ENCODE data around the gene TMEM198. TPM values are rescaled to one million over a fixed set of nuclear protein-coding genes. Genes with fewer than 3 reads are reported as not detected.
A peak's percentile ranks its signal among the peaks of the same experiment; 100 is the strongest.

The TMEM198 gene
- total and polyA plus RNA-seq, 2 experiments from 2014 or later: 5.6 to 13.7 TPM

- H3F3A ChIP-seq (replicated peaks; ENCODE audit: low read depth): peaks cover 8% of the 10 kb centered on the region
Observed at GRCh38 chr2:219517954-219518778, 25.7 kb upstream of the TMEM198 start.

More at GRCh38 chr2:219517954-219518778, 25.7 kb upstream of the TMEM198 start:
- no peak overlapping the region for H3K27ac ChIP-seq (ENCODE audit: low read depth)
- H3K4me1 ChIP-seq (ENCODE audit: insufficient read depth): peaks cover 31% of the 10 kb centered on the region
- no peak overlapping the region for H3K27ac Mint-ChIP-seq
- H3K4me3 Mint-ChIP-seq: no peak overlapping the region; the same call in 2 of the 3 replicates
- H4K20me1 ChIP-seq (replicated peaks; ENCODE audit: insufficient read depth): no peaks in the 10 kb centered on the region
- H3K79me2 ChIP-seq (replicated peaks; ENCODE audit: insufficient read depth): no peaks in the 10 kb centered on the region
- H3K4me1 Mint-ChIP-seq: peaks cover 68% of the 10 kb centered on the region
- ATAC-seq: no peak
- DNase-seq (ENCODE audit: low spot score): no peak
- peak overlapping the region; percentile 51 for H3K4me2 ChIP-seq
- H3K4me3 ChIP-seq: no peak overlapping the region
- no peak overlapping the region for H2AFZ ChIP-seq
- TF ChIP-seq ZNF331 (CRISPR knock-in tag; IDR thresholded peaks at IDR 0.05; ENCODE audit: low read depth): no peak
- TF ChIP-seq JUNB (IDR thresholded peaks at IDR 0.05; ENCODE audit: unreplicated experiment): no peak
- TF ChIP-seq EZH2phosphoT487 (IDR thresholded peaks at IDR 0.05; ENCODE audit: unreplicated experiment): no peak
- no peak for TF ChIP-seq CREB1 (CRISPR knock-in tag; IDR thresholded peaks at IDR 0.05; ENCODE audit: low read depth)
- no peak for TF ChIP-seq ZNF462 (CRISPR knock-in tag; IDR thresholded peaks at IDR 0.05)
- no peak for TF ChIP-seq CTCF (conservative IDR thresholded peaks at IDR 0.05; ENCODE audit: low read depth in 2 of 2)
- TF ChIP-seq POLR2AphosphoS5 (IDR thresholded peaks at IDR 0.05; ENCODE audit: low read depth): no peak
- no peak for TF ChIP-seq STAT1 (IDR thresholded peaks at IDR 0.05; ENCODE audit: unreplicated experiment)
- H3K36me3 Mint-ChIP-seq (ENCODE audit: low read depth): no peaks in the 10 kb centered on the region
- H3K9me2 ChIP-seq (ENCODE audit: insufficient read depth): no peaks in the 10 kb centered on the region
- no peaks in the 10 kb centered on the region for H3K36me3 ChIP-seq (ENCODE audit: insufficient read depth)
- no peaks in the 10 kb centered on the region for H3K9me3 Mint-ChIP-seq
- H3K27me3 Mint-ChIP-seq (ENCODE audit: insufficient read depth, low read depth, poor library complexity): peaks cover 42% of the 10 kb centered on the region
- H3K27me3 ChIP-seq (ENCODE audit: insufficient read depth): peaks cover 58% of the 10 kb centered on the region

Measured in GM23338 (cell line).